Activated T-helper 1 cell treated with Interleukin-2 at 50 U/mL for 16 hours (primary cell): Measurements from ENCODE around the gene ZNF189.

ENCODE experiments used
- DNase-seq: peaks from one replicate; pipeline ENCODE4 v3.0.0-alpha.2; 2020; ENCODE audit warnings: low read depth

Gene ZNF189

DNA sequence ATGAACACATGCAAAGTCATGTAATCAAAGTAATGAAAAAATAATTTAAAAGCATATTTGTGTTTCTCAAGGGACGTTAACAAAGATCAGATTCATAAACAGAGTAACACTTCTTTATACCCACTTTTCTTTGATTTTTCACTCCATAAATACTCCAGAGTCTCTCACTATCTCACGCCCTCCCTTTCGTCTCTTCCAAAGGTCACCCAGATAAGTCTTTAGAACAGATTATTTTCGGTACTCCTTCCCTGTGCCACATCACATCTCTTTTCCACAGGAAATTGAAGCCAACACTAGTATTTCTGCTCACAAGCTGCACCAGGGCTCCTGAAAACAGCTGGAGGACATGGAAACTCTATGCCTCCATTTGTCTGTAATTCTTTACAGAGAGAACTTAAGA lies 52.3 kb downstream of the ZNF189 start:
- no peak for DNase-seq

DNA sequence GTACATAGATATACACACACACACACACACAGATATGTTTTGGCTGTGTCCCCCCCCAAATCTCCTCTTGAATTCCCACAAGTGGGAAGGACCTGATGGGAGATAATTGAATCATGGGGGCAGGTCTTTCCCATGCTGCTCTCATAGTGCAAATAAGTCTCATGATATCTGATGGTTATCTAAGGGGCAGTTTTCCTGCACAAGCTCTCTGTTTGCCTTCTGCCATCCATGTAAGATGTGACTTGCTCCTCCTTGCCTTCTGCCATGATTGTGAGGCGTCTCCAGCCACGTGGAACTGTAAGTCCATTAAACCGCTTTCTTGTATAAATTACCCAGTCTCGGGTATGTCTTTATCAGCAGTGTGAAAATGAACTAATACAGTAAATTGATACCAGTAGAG lies 52.8 kb downstream of the ZNF189 start:
- DNase-seq: no peak

DNA sequence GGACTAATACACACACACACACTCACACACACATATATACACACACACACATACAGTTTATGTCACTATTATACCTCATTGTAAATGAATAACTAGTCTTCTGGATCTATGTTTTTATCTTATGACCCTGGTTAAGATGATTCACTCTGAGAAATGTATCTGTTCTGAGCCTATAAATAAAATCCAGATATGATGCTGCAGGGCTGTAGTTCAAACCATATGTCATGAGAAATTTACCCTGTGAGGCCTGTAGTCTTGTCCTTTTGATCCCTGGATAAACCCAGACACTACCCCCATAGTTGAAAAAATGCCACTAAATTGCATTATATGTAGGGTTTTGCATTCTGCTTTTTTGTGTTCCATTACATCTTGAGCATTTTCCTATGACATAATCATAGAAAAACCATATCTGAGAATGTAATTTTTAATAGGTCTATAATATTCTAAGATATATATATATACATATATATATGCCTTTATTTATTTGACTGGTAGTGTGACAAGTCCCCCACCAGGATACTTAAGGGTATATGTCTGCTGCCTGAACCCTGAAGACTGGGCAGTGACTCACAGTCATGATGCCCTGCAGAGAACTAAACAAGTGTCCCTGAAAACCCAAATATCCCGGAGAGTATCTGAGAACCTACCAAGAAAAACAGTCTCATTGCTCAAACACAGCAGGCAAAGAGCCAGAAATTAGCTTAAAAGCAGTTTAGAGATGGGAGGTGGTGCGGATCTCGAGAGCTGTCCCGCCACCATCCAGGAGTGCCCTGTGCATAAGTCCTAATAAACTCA lies 55.3 kb downstream of the ZNF189 start:
- no peak for DNase-seq

DNA sequence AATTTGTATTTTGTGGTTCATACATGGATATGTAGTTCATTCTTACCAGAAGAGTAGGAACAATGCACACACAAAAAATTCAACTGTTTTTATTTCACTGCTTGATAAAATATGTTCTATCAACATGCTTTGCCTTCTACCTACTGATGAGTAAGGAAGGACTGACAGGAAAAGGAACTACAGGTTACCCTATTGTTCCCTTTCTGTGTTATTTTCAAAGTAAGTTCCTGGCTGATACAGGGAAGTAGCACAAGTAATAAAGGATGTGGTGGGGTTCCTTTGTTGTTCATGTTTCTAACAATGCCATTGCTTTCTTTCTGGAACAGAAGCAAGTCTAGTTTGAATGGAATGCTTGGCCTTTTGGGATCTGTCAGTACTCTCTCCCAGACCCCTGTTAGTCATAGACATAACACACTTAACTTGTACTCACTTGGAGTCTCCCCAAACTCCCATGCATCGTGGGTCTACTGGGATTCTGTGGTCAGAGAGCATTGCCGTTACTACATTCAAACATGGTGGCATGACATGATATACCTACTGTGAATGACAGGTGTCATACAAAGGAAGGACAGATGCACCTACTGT lies 57.1 kb downstream of the ZNF189 start:
- DNase-seq: no peak

DNA sequence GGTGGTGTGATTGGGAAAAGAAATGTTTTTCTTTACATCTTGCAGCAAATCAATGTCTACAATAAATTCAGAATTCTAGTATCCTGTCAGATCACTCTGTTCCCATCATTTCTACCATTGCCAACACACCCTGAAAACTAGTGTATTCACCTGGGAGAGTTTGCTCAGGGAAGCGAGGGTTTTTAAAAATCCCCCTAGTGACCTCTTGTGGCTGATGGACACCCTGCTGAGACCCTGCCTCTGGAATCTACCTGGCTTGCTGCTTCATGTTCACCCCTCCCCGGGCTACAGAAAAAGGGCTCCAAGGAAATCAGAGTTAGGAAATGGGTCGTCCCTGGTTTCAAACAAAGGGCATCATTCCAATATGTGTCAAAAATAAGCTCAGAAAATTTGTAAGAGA lies 58.4 kb downstream of the ZNF189 start:
- no peak for DNase-seq

DNA sequence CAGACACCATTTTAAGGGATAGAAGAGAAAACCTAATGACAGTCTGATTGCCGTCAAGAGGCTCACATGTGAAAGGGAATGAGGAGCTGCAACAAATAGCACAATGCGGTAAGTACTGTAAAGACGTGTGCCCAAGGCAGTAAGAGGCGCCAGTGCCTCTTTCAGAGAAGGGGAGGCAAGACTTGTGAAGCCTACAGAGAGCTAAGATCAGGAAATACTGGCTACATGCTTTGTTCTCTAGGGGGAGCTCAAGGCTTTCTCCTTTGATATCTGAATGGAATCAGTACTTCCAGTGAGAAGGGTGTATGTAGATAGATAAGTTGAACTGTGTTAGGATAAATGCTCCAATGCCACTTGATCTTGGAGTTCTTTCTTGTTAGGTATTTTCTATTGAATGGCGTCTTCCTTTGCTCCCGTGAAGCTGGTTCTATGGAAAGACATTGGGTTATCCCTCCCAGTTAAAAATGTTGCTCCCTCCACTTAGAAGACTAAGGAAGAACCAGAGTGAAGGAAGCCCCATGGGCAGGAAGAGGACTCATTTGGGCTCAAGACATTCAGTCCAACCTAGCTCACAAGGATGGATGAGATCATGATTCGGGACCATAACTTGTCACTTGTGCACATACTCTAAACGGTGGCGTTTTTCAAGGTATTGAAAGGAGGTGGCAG lies 60.4 kb downstream of the ZNF189 start:
- no peak for DNase-seq
